A549 treated with ZK216348 at 1 μM for 4 hours (cell line): ENCODE data around the gene ABCD3. TPM values are rescaled to one million over a fixed set of nuclear protein-coding genes. Genes with fewer than 3 reads are reported as not detected.

ENCODE experiments used
- total RNA-seq: library from RNA; stranded (reverse); fragments of 200-300 nt; extraction: Qiagen RNA extraction; gene quantifications from 5 replicates; pipeline ENCODE4 v1.2.3, GENCODE V29; 2022; ENCODE audit warnings: low read depth

Gene ABCD3
- 14.7 to 23.5 TPM (median 21.0 TPM) in 5 replicates for total RNA-seq

DNA sequence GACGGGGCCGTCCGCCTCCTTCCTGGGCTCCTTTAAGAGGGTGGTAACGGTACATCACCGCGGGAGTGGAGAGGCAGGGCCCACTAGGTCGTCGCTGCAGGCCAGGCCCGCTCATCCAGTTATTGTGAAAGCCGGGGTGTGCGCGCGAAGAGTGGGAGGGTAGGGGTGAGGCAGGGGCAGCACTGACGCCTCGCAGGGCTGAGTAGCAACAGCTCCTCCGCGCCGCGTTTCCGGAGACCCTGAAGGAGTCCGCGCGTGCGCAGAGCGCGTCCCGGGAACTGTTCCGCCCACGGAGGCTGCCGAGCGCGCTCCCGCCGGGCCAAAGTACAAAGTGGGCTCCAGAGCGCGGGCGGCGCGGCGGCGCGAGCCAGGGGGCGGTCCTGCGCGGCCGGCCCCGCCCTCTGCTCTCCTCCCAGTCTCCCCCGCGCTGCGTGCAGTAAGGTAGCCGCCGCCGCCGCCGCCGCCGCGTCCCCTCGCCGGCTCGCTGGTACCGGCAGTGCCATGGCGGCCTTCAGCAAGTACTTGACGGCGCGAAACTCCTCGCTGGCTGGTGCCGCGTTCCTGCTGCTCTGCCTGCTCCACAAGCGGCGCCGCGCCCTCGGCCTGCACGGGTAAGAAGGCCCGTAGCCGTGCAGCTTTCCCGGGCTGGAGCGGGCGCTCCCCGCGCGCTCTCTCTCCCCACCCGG lies at the start of gene ABCD3:
ABCD3 (plus strand) TSS at position 412 of the 686 bp plus-strand sequence; CDS start at position 502, 90 bp downstream.

DNA sequence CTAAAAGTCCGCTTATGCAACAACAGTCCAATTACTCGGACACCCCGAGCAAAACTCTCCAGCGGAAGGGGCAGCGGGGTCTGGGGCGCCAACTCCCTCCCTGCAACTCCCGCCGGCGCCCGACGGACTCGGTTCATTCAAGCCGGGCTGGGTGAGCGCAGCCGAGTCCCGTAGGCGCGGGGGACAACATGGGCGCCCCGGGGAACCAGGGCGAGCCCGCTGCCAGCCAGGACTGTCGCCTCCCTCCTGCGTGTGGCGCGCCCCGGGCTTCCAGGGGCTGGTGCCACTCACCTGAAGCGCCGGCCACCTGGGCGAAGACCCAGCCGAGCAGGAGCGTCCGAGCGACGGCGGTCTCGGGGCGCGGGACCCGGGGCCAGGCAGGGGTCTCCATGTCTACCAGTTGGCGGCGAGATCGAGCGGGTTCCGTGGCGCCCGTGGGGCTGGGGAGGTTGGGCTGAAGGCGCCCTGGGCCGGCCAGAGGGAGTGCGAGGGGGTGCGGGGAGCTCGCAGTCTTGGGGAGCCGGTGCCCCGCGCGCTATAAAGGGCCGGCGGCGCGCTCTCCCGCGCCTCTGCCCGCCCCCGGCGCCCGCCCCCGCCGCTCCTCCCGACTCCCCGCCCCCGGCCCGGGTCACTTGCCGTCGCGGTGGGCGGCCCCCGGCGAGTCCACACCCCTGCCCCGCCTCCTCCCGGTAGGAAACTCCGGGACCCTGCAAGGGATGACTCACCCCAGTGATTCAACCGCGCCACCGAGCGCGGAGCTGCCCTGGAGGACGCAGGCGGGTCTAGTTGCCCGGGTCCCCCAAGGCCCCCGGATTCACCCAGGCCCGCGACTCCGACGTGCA lies 123.3 kb downstream of the ABCD3 start, which contains the start of gene F3:
F3 (minus strand) TSS at position 514 of the 842 bp plus-strand sequence; CDS start at position 391, 123 bp downstream.

Other genes with a start within 250 kb of the ABCD3 start
- 8.0 to 17.5 TPM (median 15.4 TPM) in 5 replicates for gene ARHGAP29, start 180.8 kb upstream of the ABCD3 start, total RNA-seq
- gene F3, start 123.4 kb downstream of the ABCD3 start, total RNA-seq, result 3.1 to 4.0 TPM (median 3.4 TPM) in 5 replicates